ENCODE data around the gene FLG2.
A peak's percentile ranks its signal among the peaks of the same experiment; 100 is the strongest.
"Not testable (repeated sequence)": the region's sequence is repeated elsewhere in the genome, so short reads cannot be mapped to it uniquely, and the experiment has no call there.

The FLG2 gene

GRCh38 chr1:152359906-152360305, at the start of gene FLG2:
Gene FLG2, minus strand, starts transcription at chr1:152360006. Its CDS starts 1,122 bp downstream, at chr1:152358884.
- no peak for DNase-seq

- DNase-seq: peak in 1 of 2 experiments; percentile 2
Observed at GRCh38 chr1:152408664-152409063, 48.9 kb upstream of the FLG2 start.

GRCh38 chr1:152398812-152399698, 39.2 kb upstream of the FLG2 start:
- DNase-seq: peak in 1 of 2 experiments; percentile 25

- DNase-seq: no peak
Observed at GRCh38 chr1:152397474-152397873, 37.7 kb upstream of the FLG2 start.

DNA sequence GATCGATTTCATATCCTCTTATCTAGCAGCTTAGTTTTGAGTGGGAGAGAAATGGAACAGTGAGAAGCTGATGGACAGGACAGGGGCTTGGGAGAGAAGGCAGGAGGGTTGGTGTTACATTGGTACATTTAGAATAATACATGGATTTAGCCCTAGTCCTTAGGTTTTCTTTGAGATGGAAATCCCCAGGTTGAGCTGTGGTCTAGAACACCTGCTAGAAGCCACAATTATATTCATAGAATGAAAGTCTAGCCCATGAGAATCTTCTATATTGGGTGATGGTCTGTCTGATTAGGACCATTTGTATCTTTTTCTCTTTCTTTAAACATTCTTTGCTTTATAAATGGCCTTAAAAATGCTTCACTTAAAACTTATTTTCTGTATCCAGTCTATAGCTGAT, 34.3 kb upstream of the FLG2 start:
- DNase-seq: no peak

DNA sequence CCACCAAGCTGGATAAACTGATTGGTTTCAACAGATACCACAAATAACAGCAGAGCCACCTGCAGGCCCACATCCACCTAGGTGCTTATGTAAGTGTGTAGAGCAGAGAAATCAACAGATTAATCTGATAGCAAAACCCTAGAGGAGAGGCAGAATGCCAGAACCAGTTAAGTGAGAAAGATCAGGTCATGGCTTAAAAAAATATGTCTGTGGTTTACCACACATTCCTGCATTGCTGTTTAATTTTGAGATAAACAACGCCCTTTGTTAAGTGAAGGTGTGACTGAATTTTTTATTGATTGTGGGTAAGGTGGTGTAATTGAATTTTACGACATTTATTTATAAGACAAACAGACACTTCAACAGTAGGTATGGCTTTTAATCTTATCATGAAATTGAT, 33.1 kb upstream of the FLG2 start:
- no peak for DNase-seq

- no peak for DNase-seq
Observed at GRCh38 chr1:152388889-152389288, 29.1 kb upstream of the FLG2 start.

- DNase-seq: no peak
Observed at GRCh38 chr1:152386940-152387339, 27.1 kb upstream of the FLG2 start.

DNA sequence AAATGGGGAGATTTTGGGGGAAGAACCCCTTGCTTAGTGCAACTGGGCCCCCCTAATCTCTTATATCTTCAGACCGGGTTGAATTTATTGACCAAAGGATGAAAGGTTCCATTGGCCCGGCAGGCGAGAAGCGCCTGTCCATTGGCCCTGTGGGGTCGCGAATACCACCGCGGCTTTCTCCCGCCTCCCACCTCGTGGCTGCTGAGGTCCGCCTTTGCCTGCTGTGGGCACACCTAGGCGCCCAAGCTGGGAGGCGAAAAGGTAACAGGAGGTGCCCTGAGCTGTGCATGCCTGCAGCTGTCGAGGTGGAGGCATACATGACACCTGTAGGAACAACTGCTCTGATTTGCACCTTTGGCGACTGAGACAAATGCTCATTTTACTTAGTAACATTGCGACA, 21.1 kb upstream of the FLG2 start:
- no peak for DNase-seq

- no peak for DNase-seq
Observed at GRCh38 chr1:152374451-152374850, 14.6 kb upstream of the FLG2 start.

DNA sequence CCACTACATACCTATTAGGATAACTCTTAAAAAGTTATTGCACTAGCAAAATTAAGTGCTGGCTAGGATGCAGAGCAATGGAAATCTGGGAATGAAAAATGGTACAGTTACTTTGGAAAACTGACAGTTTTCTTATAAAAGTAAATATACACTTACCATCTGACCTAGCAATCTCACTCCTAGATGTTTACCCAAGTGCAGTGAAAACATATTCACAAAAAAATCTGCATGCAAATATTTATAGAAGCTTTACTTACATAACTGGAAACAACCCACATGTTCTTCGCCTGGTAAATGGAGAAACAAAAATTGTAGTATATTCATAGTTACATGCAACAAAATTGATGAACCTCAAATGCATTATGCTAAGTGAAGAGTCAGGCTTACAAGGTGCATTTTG, 12.9 kb upstream of the FLG2 start:
- DNase-seq: no peak

DNA sequence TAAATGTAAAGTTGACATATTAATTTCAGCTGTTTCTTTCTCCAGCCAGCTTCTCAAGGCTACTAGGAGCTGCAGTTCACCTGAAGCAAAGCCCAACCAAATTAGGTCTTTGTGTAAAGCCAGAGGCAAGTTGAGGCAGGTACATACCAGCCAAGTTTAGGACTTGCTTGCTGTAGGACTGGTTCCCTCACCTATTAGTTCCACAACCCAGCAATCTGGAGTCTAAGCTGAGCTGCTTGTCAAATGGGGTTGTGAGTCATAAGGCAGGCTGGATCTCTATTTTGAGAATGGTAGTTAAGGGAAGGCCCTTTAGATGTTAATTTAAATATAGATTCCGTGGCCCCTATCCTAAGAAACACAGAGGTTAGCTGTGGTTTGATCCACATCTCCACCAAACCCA, 7.6 kb upstream of the FLG2 start:
- DNase-seq: no peak

GRCh38 chr1:152356736-152357135, 3.1 kb downstream of the FLG2 start:
- no peak for DNase-seq

DNA sequence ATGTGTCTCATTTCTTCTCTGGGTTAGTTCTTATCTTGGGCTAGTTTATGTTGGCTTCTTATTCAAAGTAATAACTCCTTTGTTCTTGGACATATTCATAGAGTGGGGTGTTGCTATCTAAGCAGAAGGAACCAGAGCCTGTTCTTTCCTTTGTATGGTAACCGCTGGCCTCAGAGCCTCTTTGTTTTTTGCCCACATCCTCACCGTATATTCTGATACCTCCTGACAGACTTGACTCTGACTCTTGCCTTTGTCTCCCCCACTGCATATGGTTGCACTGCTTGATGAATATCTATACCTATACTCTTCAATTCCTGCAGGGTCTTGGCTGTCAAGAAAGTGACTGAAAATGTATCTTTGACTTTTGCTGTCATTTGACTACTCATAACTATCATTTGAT, 10.2 kb downstream of the FLG2 start:
- DNase-seq: no peak

GRCh38 chr1:152348447-152348846, 11.4 kb downstream of the FLG2 start:
- no peak for DNase-seq

DNA sequence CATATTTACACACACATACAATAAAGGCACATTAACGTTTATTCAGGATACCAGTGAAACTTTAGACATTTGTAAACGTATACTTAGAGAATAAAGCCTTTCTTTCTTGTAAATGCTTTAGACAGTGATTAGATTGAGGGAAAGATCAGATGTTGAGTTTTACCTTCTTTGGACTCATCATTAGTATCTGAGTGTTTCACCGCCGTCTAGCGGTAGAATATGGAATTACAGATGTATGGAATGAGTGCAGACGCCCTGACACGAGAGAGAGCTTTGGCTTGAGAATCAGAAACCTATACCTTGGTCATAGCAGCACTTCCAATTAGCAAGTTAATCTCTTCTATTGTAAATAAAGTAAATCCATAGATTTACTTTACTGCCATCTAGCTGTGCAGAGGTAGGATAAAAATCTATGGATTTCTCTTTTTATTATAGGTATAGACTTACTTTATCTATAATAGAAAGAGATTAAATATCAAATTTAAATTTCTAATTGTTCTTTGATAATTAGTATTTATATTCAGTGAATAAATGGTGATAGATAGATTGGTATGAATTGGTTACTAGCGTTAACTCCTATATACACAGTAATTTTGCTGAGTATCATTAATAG, 12.6 kb downstream of the FLG2 start:
- DNase-seq: peak; percentile 20 to 49

DNA sequence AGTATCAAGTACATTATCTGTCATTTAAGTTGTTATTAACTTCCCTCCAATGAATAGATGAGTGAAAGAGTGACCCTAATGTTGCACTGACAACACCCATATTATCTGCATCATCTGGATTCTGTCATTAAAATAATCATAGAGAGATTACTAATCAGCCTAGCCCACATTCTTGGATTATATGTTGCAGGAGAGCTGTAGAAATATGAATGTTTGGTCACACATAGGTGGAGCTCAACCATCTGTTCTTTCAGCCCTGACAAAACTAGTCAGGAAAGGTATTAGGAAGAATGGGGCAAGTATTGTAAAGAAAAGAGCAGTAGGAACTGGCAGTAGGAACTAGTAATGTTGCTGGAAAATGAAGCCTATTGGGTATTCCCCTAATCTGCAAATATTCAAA, 15.4 kb downstream of the FLG2 start:
- peak in 1 of 2 experiments; percentile 1 for DNase-seq

- DNase-seq: no peak
Observed at GRCh38 chr1:152343006-152343405, 16.8 kb downstream of the FLG2 start.

GRCh38 chr1:152335399-152335798, 24.4 kb downstream of the FLG2 start:
- no peak for DNase-seq

GRCh38 chr1:152328801-152329391, 30.9 kb downstream of the FLG2 start:
- DNase-seq: no peak

DNA sequence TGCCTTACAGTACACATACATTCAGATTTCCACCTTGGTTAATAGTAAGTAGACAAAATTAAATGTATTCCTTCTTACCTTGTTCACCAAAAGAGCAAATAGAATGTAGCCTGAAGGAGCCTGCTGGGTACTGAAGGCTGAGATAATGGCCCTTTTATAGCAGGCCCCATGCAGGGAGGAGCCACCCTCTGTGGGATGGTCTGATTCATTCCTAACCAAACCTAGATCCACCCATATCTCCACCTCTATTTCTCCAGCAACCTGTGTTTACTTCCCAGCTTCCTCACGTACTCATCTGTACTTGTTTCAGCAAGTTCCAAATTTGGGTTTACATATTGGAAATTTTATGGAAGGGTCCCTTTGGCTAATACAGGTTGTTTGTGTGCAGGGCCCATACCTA, 34.7 kb downstream of the FLG2 start, which contains the start of gene FLG:
FLG (minus strand) TSS at position 129 of the 400 bp plus-strand sequence. CDS start 9,783 bp downstream, outside the sequence.
- DNase-seq: no peak

DNA sequence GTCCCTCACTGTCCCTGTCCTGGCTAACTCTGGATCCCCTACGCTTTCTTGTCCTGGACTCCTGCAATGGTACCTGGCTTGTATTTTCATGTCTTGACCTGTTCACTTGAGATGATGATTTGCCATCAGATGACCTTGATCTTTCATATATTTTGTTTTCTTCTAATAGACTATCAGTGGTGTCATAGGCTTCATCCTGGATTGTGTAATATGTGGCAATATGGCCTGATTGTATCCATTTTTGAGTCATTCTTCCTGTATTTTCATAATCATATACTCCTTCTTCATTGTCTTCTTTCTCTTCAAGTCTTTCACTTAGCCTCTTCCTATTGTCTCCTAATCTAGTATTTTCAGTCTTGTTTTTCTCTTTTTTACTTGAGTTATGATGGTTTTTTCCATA, 45.8 kb downstream of the FLG2 start:
- DNase-seq: no peak

- no peak for DNase-seq
Observed at GRCh38 chr1:152313319-152313801, 46.4 kb downstream of the FLG2 start.

- DNase-seq: not testable (repeated sequence)
Observed at GRCh38 chr1:152312169-152312568, 47.6 kb downstream of the FLG2 start.
